Measurements from ENCODE around the gene STAM.
A peak's percentile ranks its signal among the peaks of the same experiment; 100 is the strongest.

STAM gene

GRCh38 chr10:17671307-17671706 is 27.4 kb downstream of the STAM start:
- TF ChIP-seq CTCF (IDR thresholded peaks at IDR 0.05; ENCODE audit: insufficient read depth, low read depth, low read length, missing control alignments): no peak
- no peak overlapping the region for H3K4me3 ChIP-seq (ENCODE audit: low read depth, low read length)
- DNase-seq (ENCODE audit: low read depth): no peak

- no peak for TF ChIP-seq CTCF (IDR thresholded peaks at IDR 0.05; ENCODE audit: insufficient read depth, low read depth, low read length, missing control alignments)
- H3K4me3 ChIP-seq (ENCODE audit: low read depth, low read length): no peak overlapping the region
- no peak for DNase-seq (ENCODE audit: low read depth)
Measured at GRCh38 chr10:17673471-17674061, 29.6 kb downstream of the STAM start.

GRCh38 chr10:17674566-17674965 is 30.6 kb downstream of the STAM start:
- no peak for DNase-seq (ENCODE audit: low read depth)
- TF ChIP-seq CTCF (IDR thresholded peaks at IDR 0.05; ENCODE audit: insufficient read depth, low read depth, low read length, missing control alignments): no peak
- no peak overlapping the region for H3K4me3 ChIP-seq (ENCODE audit: low read depth, low read length)

- no peak for DNase-seq (ENCODE audit: low read depth)
- TF ChIP-seq CTCF (IDR thresholded peaks at IDR 0.05; ENCODE audit: insufficient read depth, low read depth, low read length, missing control alignments): no peak
- H3K4me3 ChIP-seq (ENCODE audit: low read depth, low read length): no peak overlapping the region
Measured at GRCh38 chr10:17675638-17676037, 31.7 kb downstream of the STAM start.

GRCh38 chr10:17676919-17677318 is 33.0 kb downstream of the STAM start:
- DNase-seq (ENCODE audit: low read depth): no peak
- TF ChIP-seq CTCF (IDR thresholded peaks at IDR 0.05; ENCODE audit: insufficient read depth, low read depth, low read length, missing control alignments): no peak
- no peak overlapping the region for H3K4me3 ChIP-seq (ENCODE audit: low read depth, low read length)

- no peak for TF ChIP-seq CTCF (IDR thresholded peaks at IDR 0.05; ENCODE audit: insufficient read depth, low read depth, low read length, missing control alignments)
- peak; percentile 11 for DNase-seq (ENCODE audit: low read depth)
- H3K4me3 ChIP-seq (ENCODE audit: low read depth, low read length): no peak overlapping the region
Measured at GRCh38 chr10:17682236-17682946, 38.4 kb downstream of the STAM start.

- TF ChIP-seq CTCF (IDR thresholded peaks at IDR 0.05; ENCODE audit: insufficient read depth, low read depth, low read length, missing control alignments): no peak
Measured at GRCh38 chr10:17683541-17683940, 39.6 kb downstream of the STAM start.

More at GRCh38 chr10:17683541-17683940, 39.6 kb downstream of the STAM start:
- no peak overlapping the region; the same call in 1 of the 2 replicates for H3K4me3 ChIP-seq (ENCODE audit: low read depth, low read length)
- DNase-seq (ENCODE audit: low read depth): no peak

All from GM12865 (cell line).